ENCODE measurements around the gene OSBPL8.

- no peak for TF ChIP-seq CTCF (conservative IDR thresholded peaks at IDR 0.05 in 1 of 2, IDR thresholded peaks at IDR 0.05 in 1 of 2; ENCODE audit: low read depth in 1 of 2, low read length in 2 of 2)
- no peak for TF ChIP-seq EZH2 (IDR thresholded peaks at IDR 0.05; ENCODE audit: low read length, missing control alignments)
Observed at GRCh38 chr12:76384560-76384959, 175.0 kb downstream of the OSBPL8 start.
